Skeletal muscle tissue (tissue), 4 donors: ENCODE results near the gene TOR3A. TPM values are rescaled to one million over a fixed set of nuclear protein-coding genes. Genes with fewer than 3 reads are reported as not detected.

ENCODE experiments used
- H3K27ac ChIP-seq: one replicate; pipeline ENCODE4 v1.7.0; 2013; ENCODE audit warnings: mild to moderate bottlenecking, low read depth, low read length, inconsistent platforms
- H3K27me3 ChIP-seq, 3 donors: one replicate each; pipeline ENCODE4 v1.7.0; 2013; ENCODE audit warnings: low read length in 3 of 3; ENCODE audit not compliant: control insufficient read depth in 3 of 3, insufficient read depth in 3 of 3
- H3K36me3 ChIP-seq, 3 donors: one replicate each; pipeline ENCODE4 v1.7.0; 2013; ENCODE audit warnings: low read length in 3 of 3; ENCODE audit not compliant: control insufficient read depth in 3 of 3, insufficient read depth in 3 of 3
- H3K4me1 ChIP-seq, 3 donors: one replicate each; pipeline ENCODE4 v1.7.0; 2013; ENCODE audit warnings: low read length in 3 of 3, mild to moderate bottlenecking in 3 of 3; ENCODE audit not compliant: control insufficient read depth in 3 of 3, insufficient read depth in 3 of 3
- H3K4me3 ChIP-seq, 3 donors: one replicate each; pipeline ENCODE4 v1.7.0; 2013; ENCODE audit warnings: low read length in 3 of 3
- H3K9ac ChIP-seq, 3 donors: one replicate each; pipeline ENCODE4 v1.7.0; 2013; ENCODE audit warnings: low read length in 3 of 3, mild to moderate bottlenecking in 3 of 3, moderate library complexity in 2 of 3, low read depth in 1 of 3
- H3K9me3 ChIP-seq, 3 donors: one replicate each; pipeline ENCODE4 v1.7.0; 2013; ENCODE audit warnings: low read length in 3 of 3; ENCODE audit not compliant: control insufficient read depth in 3 of 3
- total RNA-seq: library from RNA; depleted of rRNA; stranded (reverse); fragments of >200 nt; gene quantifications from one replicate; pipeline ENCODE4 v1.2.3, GENCODE V29; 2014
- donor health status: Osteomylitis.

The TOR3A gene
- total RNA-seq, 1 donor from 2014 or later = 16.7 TPM

DNA sequence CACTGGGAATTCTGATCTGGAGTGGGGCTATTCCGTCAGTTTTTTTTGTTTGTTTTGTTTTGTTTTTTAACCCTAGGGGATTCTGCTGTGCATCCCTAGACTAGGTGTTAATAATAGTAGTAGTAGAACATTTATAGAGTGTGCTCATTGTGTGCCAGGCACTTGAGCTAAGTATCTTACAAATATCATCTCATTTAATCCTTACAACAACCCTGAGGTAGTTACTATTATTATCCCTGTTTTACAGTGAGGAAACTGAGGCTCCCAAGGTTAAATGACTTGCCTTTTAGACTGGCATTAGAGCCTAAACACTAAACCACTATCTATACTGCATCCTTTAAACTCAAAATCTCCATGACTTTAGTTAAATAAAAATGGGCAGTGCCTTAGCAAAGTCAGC lies 22.1 kb downstream of the TOR3A start:
- Histone ChIP-seq H3K4me3 (no peak overlapping the region), H3K9me3 (no peaks in the 10 kb centered on the region), H3K36me3 (peaks cover 11 to 21% (median 16%) of the 10 kb centered on the region in 3 donors)

DNA sequence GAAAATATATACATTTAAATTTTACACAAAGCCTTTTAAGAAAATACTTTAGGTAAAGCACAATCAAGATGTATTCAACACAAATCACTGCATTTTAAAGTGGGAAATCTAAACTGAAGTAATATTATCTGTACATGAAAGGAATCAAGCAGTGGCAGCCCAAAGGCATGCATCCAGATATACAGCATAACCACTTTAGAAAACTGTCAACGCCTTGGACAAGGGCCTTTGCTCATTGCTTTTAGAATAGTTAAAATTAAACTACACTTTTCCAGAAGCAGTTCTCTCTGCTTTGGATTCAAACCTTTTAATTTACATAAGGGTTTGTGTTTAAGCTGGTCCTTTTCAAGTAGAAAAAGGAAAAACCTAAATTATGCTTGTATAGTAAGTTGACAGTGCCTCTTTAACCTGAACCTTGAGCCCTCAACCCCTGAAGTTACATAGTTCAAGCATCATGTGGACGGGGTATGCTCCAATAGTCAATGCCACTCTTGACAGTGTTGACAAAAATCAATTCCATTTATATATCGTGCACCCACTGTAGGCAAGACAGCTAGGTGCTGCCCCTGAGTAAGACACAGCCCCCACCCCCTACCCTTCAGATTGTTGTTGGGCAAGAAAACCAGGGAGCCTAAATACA lies 22.9 kb downstream of the TOR3A start:
- H3K4me3 ChIP-seq = no peak overlapping the region
- H3K4me1 ChIP-seq = peaks cover 13 to 25% (median 18%) of the 10 kb centered on the region in 3 donors
- H3K9ac ChIP-seq = no peak overlapping the region
- no peaks in the 10 kb centered on the region for H3K9me3 ChIP-seq
- no peaks in the 10 kb centered on the region for H3K27me3 ChIP-seq
- H3K27ac ChIP-seq = no peak overlapping the region
- peaks cover 16 to 24% (median 16%) of the 10 kb centered on the region in 3 donors for H3K36me3 ChIP-seq

More for the DNA sequence above, 22.1 kb downstream of the TOR3A start:
- H3K4me1 ChIP-seq = peaks cover 13 to 25% (median 18%) of the 10 kb centered on the region in 3 donors
- no peak overlapping the region for H3K27ac ChIP-seq
- H3K9ac ChIP-seq = no peak overlapping the region
- no peaks in the 10 kb centered on the region for H3K27me3 ChIP-seq

DNA sequence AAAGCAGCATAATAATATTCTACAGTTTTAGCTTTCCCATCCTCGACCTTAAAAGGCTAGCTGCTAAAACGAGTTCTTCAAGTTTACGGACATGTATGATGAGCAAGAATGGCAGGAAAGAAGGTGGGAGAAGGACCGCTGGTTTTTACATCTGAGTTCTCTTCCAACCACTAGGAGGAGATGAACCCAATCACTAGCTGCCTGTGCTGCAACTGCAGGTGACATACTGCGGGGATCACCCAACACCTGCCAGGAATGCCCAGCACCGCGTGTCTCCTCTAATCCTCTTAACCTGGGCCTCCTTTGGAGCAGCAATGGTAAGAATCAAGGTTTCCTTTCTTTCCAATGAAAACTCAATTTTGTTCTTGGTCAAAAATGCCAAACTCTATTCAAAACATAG lies 23.5 kb downstream of the TOR3A start:
- Histone ChIP-seq H3K4me1 (peaks cover 13 to 25% (median 18%) of the 10 kb centered on the region in 3 donors), H3K27me3 (no peaks in the 10 kb centered on the region), H3K9me3 (no peaks in the 10 kb centered on the region), H3K4me3 (no peak overlapping the region), H3K9ac (no peak overlapping the region), H3K27ac (no peak overlapping the region), H3K36me3 (peaks cover 19 to 30% (median 22%) of the 10 kb centered on the region in 3 donors)

DNA sequence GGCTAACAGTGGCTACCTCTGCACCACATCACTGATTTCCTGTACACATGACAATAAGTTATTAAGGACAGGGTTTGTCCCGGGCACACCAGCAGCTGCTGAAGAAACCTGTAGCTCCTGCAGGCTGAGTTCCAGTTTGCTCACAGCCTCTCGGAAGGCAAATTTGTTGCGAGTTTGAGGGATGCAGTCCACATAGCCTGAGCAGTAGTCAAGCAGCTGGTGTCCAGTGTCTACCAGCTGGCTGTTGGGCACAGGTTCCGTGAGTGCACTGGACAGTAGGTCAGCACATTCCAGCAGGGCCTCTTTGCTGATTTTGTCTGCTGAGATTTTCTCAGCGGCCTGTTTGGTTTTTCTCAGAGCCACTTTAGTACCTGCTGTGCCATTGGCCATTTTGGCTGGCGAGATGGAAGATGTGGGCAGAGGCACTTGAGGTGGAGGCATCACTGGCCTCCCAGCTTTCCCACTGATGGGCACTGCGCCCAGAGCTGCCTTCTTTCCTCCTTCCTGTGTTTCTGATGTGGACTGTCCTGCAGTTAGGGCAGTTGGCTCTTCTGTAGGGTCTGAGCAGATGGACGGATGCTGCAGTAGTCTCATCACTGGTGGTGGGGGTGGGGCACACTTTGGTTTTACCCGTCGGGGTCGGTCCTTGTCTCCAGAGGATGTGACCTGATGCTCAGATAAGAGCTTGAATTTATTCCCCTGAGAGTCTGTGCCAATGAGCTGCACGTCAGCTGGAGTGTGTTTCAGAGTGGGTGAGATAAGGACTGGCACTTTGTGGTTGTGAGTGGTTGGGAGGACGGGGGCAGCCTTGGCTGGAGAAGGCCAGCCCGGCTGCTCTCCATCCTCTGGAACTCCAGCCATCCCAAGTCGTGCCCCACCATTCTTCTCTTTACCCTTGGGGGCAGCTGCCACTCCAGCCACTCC lies 26.1 kb downstream of the TOR3A start:
- H3K9ac ChIP-seq = no peak overlapping the region
- peaks cover 27 to 46% (median 34%) of the 10 kb centered on the region in 3 donors for H3K36me3 ChIP-seq
- no peaks in the 10 kb centered on the region for H3K9me3 ChIP-seq
- no peak overlapping the region for H3K4me3 ChIP-seq
- no peaks in the 10 kb centered on the region for H3K27me3 ChIP-seq
- H3K27ac ChIP-seq = no peak overlapping the region
- peaks cover 13 to 23% (median 18%) of the 10 kb centered on the region in 3 donors for H3K4me1 ChIP-seq

DNA sequence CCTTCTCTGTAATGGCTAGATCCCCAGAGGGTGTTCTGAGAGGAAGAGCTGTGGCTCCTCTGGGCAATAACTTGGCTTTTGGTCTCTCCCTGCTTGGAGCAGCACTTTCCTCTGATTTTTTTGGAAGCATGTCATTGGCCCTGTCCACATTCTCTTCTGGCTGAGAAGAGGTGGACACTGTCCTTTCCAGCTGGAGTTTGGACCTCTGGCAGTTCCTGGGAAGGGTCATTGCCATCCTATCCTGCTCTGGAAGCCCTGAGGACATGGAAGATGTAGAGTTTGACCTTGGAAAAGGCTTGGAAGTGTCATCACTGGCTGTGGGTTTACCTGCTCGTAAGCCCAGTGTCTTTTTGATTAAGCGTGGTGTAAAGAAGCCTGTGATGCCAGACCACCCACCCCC lies 26.8 kb downstream of the TOR3A start:
- Histone ChIP-seq H3K4me1 (peaks cover 13 to 23% (median 18%) of the 10 kb centered on the region in 3 donors), H3K4me3 (no peak overlapping the region), H3K27me3 (no peaks in the 10 kb centered on the region), H3K36me3 (peaks cover 27 to 46% (median 34%) of the 10 kb centered on the region in 3 donors), H3K9ac (no peak overlapping the region), H3K27ac (no peak overlapping the region), H3K9me3 (no peaks in the 10 kb centered on the region)

DNA sequence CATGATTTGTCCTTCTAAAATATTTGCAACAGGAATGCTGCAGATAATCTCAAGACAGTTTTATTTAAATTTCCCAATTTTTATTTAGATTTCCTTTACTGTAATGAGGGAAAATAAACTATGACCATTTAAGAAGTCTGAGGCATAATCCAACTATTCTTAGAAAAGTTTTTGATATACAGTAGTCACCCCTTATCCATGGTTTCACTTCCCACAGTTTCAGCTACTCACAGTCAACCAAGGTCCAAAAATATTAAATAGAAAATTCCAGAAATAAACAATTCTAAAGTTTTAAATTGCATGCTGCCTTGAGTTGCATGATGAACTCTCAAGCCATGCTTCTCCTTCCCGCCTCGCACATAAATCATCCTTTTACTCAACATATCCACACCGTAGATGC lies 33.3 kb downstream of the TOR3A start:
- H3K36me3 ChIP-seq = peaks cover 27 to 48% (median 29%) of the 10 kb centered on the region in 3 donors
- no peak overlapping the region for H3K27ac ChIP-seq
- H3K4me3 ChIP-seq = no peak overlapping the region
- H3K4me1 ChIP-seq = no peaks in the 10 kb centered on the region
- H3K9ac ChIP-seq = no peak overlapping the region
- no peaks in the 10 kb centered on the region for H3K27me3 ChIP-seq
- H3K9me3 ChIP-seq = no peaks in the 10 kb centered on the region

DNA sequence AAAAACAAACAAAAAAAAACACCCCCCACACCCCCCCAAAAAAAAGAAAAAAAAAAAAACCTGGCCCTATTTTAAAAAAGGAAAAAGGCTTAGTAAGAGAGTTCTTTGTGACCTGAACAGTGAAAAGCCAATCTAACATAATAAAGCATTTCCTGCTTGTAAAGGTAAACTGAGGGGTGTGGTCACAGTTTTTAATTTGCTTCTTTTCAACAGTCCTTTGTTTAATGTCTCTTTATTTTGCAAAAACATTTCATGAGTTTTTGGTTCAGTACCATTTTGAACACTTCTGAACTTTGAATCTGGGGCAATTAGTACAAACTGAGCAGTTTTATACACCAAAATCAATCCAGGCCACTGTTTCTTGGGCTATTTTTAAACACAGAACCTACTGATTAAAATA lies 37.6 kb downstream of the TOR3A start:
- Histone ChIP-seq H3K27me3 (no peaks in the 10 kb centered on the region), H3K4me1 (no peaks in the 10 kb centered on the region), H3K9ac (no peak overlapping the region), H3K4me3 (no peak overlapping the region), H3K9me3 (no peaks in the 10 kb centered on the region), H3K36me3 (peaks cover 19 to 27% (median 19%) of the 10 kb centered on the region in 3 donors), H3K27ac (no peak overlapping the region)

DNA sequence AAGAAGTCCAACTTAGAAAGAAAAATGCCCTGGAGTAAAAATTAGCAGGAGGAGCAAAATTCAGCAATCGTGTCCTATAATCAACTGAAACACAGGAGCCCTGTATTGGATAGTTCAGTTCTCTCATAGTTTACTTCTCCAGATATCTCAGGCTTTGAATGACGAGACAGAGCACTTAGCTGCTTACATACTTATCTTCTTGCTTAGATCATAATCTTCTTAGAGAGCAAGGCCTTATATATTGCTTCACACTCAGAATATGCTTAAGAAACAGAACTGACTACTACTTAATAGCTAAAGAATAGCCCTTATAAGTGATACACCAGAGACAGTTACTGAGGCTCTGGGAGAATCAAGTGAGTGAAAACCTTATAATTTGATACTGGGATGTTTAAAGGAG lies 38.9 kb downstream of the TOR3A start:
- H3K36me3 ChIP-seq = peaks cover 16 to 23% (median 18%) of the 10 kb centered on the region in 3 donors
- H3K4me3 ChIP-seq = no peak overlapping the region
- H3K4me1 ChIP-seq = no peaks in the 10 kb centered on the region
- no peak overlapping the region for H3K9ac ChIP-seq
- H3K27me3 ChIP-seq = no peaks in the 10 kb centered on the region
- no peaks in the 10 kb centered on the region for H3K9me3 ChIP-seq
- H3K27ac ChIP-seq = no peak overlapping the region

DNA sequence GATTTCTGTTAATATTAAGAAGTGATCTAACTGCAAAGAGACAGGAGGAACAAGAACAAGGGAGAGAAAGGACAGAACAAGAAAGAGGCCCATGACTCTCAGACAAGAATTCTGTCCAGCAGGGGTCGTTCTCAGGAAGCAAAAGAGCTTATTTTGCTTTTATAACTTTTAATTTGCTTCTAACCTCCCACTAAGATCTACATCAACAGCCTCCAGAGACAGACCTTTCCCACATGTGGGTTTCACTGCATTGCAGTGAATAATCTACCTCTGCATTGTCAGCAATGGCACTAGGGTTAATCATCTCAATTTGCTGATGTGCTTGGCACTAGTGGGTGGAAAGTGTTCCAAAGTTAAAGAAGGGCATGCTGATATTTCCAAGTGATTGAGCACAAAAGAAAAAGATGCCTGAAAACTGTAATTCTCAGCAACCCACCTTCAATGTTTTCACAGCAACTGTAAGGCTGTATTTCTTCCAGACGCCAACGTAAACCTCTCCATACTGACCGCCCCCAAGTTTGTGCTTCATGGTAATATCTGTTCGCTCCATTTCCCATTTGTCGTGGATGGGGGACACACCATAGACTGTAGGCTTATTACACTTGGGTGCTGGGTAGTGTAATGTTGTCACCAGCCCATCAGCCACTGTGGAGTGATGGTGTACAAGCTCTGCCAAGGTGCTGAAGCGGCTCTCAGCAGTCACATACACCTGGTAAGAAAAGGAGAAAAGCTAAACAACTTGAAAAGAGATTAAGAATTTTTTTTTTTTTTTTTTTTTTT lies 39.5 kb downstream of the TOR3A start:
- no peak overlapping the region for H3K9ac ChIP-seq
- H3K27ac ChIP-seq = no peak overlapping the region
- no peaks in the 10 kb centered on the region for H3K9me3 ChIP-seq
- H3K36me3 ChIP-seq = peaks cover 15 to 26% (median 16%) of the 10 kb centered on the region in 3 donors
- H3K4me3 ChIP-seq = no peak overlapping the region
- H3K27me3 ChIP-seq = no peaks in the 10 kb centered on the region
- peaks cover 0 to 2% (median 0%) of the 10 kb centered on the region in 3 donors for H3K4me1 ChIP-seq
